AG09319 (cell line): Measurements from ENCODE around the gene PDZK1.

ENCODE experiments used
- DNase-seq: peaks from one replicate; pipeline ENCODE4 v3.0.0-alpha.2; 2010; ENCODE audit warnings: low read depth; ENCODE audit errors: extremely low read depth
- TF ChIP-seq, protein P1 (sequence below): IDR thresholded peaks from 2 replicates; pipeline ENCODE4 v1.5.1; 2011; ENCODE audit warnings: low read depth, mild to moderate bottlenecking, inconsistent platforms, low read length, moderate library complexity

Gene PDZK1

DNA sequence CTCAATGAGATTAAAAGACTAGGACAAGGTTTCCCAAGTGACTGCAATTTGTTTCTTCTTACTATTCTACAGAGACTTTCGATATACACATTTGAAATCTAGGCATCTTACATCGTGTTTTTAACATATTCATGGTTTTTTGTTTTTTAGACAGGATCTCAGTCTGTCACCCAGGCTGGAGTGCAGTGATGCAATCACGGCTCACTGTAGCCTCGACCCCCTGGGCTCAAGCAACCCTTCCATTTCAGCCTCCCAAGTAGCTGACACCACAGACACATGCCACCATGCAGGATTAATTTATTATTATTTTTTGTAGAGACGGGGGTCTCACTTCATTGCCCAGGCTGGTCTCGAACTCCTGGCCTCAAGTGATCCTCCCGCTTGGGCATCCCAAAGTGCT, 1.5 kb downstream of the PDZK1 start:
- DNase-seq = no peak
- TF ChIP-seq, protein P1, sequence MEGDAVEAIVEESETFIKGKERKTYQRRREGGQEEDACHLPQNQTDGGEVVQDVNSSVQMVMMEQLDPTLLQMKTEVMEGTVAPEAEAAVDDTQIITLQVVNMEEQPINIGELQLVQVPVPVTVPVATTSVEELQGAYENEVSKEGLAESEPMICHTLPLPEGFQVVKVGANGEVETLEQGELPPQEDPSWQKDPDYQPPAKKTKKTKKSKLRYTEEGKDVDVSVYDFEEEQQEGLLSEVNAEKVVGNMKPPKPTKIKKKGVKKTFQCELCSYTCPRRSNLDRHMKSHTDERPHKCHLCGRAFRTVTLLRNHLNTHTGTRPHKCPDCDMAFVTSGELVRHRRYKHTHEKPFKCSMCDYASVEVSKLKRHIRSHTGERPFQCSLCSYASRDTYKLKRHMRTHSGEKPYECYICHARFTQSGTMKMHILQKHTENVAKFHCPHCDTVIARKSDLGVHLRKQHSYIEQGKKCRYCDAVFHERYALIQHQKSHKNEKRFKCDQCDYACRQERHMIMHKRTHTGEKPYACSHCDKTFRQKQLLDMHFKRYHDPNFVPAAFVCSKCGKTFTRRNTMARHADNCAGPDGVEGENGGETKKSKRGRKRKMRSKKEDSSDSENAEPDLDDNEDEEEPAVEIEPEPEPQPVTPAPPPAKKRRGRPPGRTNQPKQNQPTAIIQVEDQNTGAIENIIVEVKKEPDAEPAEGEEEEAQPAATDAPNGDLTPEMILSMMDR = no peak

DNA sequence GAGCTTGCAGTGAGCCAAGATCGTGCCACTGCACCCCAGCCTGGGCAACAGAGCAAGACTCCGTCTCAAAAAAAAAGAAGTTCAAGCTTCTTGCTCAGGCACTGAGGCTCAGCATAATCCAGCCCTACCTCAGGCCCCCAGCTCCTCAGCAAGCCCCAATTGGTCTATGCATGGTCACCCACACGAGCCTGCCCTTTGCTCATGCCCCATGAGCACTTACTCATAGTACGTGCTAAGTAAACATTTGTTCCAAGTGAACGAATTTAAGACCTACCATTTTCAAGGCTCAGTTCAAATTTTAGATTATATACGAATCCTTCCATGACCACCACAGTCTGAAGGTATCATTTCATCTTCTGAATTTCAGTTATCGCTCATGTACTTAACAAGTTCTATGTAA, 4.3 kb downstream of the PDZK1 start:
- TF ChIP-seq, protein P1 = no peak
- DNase-seq = no peak

DNA sequence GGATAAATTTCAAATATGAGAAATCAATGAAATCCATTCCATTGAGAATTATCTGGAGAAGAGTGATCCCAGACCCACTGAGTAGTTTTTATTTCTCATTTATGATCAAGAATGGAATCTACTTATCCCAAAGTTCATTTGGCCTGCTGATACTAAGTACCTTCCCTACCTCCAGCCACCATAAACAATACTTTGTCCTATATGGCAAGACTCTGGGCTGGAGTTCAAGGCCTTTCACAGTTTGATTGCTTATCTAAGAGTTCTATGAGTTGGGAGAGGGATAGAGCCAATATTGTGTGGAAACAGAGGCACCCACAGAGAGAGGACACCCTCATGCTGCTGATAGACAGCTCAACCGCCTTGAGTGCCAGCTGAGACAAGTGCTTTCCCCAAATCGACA, 5.1 kb downstream of the PDZK1 start:
- DNase-seq = no peak
- TF ChIP-seq, protein P1 = no peak

DNA sequence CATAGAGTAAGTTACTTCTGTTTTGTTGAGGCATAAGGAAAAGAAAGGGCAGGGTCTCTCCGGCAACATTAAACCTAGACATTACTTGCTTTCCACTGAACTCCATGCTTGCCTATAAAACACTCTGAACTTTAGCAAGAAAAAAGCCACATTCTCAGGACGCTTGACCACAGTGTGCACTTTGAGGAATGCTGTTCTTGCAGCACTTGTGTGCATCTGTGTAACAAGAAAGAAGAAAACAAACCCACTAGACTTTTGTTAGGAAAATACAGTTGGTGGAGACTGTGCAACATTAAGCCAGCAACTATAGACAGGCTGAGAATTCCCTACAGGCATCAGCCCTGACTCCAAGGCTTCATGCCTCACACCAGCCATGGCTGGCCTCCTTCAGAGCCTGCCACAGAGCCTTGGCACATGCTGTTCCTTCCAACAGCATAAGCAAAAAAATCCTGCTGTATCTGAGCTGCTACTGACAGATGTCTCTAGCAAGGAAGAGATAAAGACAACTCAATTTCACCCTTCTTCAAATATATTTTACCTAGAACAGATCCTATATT, 5.8 kb downstream of the PDZK1 start:
- DNase-seq = no peak
- TF ChIP-seq, protein P1 = no peak

DNA sequence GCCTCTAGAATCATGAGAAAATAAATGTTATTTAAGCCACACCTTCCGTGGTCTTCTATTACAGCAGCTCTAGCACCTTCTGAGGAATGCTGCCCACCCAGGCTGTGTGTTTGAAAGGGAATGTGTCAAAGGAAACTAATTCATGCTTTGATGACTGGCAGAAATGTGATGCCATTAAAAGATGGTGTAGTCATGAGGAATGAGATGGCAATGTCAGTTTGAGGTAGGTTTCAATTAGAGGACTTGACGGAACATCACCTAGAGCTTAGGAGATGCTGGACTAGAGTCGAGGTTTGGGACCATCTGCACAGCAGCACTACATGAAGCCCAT, 10.6 kb downstream of the PDZK1 start:
- TF ChIP-seq, protein P1 = no peak
- DNase-seq = no peak

DNA sequence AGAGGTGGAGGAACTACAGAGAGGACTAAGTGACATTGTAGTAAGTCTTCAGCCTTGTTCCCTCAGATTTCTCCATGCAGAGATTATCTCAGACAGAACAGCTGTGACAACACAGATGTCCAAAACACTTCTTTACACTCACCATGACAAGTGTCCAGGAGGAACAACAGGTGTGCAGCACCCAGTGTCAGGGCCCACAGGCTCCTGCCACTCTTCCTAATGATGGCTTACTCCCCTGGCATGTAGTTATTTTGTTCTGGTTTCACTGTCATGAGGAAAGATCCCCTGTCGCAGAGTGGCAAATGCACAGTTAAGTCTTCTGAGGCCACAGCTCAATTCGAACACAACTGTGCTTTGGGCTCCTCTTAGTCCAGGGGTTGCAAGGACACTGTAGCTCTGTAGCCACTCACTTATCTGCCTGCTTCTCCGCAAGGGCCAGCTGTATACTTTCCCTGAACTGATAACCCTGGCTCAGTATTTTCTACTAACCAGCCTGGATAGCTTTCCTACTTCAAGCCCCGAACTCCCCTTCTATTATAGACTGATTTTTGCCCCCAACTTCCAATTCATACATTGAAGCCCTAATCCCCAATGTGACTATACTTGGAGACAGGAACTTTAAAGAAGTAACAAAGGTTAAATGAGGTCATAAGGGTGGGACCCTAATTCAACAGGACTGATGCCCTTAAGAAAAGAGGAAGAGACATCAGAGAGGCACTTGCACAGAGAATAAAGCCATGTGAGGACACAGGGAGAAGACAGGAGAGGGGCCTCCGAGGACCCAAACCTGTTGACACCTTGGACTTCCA, 11.1 kb downstream of the PDZK1 start:
- TF ChIP-seq, protein P1 = no peak
- DNase-seq = no peak

DNA sequence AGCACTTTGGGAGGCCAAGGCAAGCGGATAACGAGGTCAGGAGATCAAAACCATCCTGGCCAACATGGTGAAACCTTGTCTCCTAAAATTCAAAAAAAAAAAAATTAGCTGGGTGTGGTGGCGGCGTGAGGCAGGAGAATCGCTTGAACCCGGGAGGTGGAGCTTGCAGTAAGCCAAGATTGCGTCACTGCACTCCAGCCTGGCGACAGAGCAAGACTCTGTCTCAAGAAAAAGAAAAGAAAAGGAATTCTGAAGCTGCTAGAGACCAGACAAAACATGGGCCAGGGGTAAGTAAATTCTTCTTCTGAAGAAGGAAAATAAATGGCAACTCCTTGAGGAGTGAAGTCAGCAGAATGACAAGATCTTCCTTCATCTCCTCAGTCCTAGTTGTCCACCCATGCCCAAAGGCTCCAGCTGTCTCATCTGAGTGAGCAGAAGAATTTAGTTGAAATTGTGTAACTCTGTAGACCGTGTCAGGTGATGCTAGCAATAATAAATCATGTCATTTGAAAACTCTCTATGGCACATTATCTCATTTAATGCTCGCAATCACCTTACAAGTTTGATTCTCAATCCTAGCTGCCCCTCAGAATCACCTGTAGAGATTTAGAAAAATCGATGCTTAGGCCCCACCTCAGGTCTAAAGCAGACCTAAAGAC, 14.3 kb downstream of the PDZK1 start:
- no peak for DNase-seq
- TF ChIP-seq, protein P1 = no peak
